Smooth muscle cell (in vitro differentiated cells): Measurements from ENCODE around the gene UFM1. TPM values are rescaled to one million over a fixed set of nuclear protein-coding genes. Genes with fewer than 3 reads are reported as not detected.
"Not testable (repeated sequence)": the region's sequence is repeated elsewhere in the genome, so short reads cannot be mapped to it uniquely, and the experiment has no call there.

Experiments
- DNase-seq: peaks from one replicate; lab custom pipeline; 2025; ENCODE audit not compliant: unreplicated experiment; lab: John Stamatoyannopoulos, UW
- H2AFZ ChIP-seq: fragments of 200-600 bp; sonication (generic); 2 replicates; pipeline ENCODE4 v1.6.0; 2016; ENCODE audit warnings: antibody characterized with exemption, low read depth, mild to moderate bottlenecking
- H3F3A ChIP-seq: fragments of 200-600 bp; sonication (generic); 2 replicates; pipeline ENCODE4 v1.6.0; 2017; ENCODE audit warnings: antibody characterized with exemption, low read depth
- H3K27ac ChIP-seq: fragments of 200-600 bp; sonication (generic); 2 replicates; pipeline ENCODE4 v1.5.1; 2016; ENCODE audit warnings: low read depth, mild to moderate bottlenecking
- H3K27me3 ChIP-seq: fragments of 200-600 bp; sonication (generic); 2 replicates; pipeline ENCODE4 v1.6.1; 2016; ENCODE audit warnings: low read depth, mild to moderate bottlenecking
- H3K36me3 ChIP-seq: fragments of 200-600 bp; sonication (generic); 2 replicates; pipeline ENCODE4 v1.5.1; 2016; ENCODE audit warnings: low read depth
- H3K4me1 ChIP-seq: fragments of 200-600 bp; sonication (generic); 2 replicates; pipeline ENCODE4 v1.5.1; 2016; ENCODE audit warnings: low read depth
- H3K4me2 ChIP-seq: fragments of 200-600 bp; sonication (generic); 2 replicates; pipeline ENCODE4 v1.6.0; 2016; ENCODE audit warnings: mild to moderate bottlenecking
- H3K4me3 ChIP-seq: fragments of 200-600 bp; sonication (generic); 2 replicates; pipeline ENCODE4 v1.5.1; 2016; ENCODE audit warnings: mild to moderate bottlenecking
- H3K79me2 ChIP-seq: fragments of 200-600 bp; sonication (generic); 2 replicates; pipeline ENCODE4 v1.6.0; 2016; ENCODE audit warnings: low read depth, mild to moderate bottlenecking
- H3K9ac ChIP-seq: fragments of 200-600 bp; sonication (generic); 2 replicates; pipeline ENCODE4 v1.6.0; 2016; ENCODE audit warnings: low read depth
- H3K9me3 ChIP-seq: fragments of 200-600 bp; sonication (generic); replicated peaks from 2 replicates; pipeline ENCODE4 v1.5.1; 2016; ENCODE audit warnings: low read depth
- H4K20me1 ChIP-seq: fragments of 200-600 bp; sonication (generic); 2 replicates; pipeline ENCODE4 v1.6.0; 2016; ENCODE audit warnings: low read depth
- WGBS: methylation state at CpG from one replicate; pipeline ENCODE4 v1.1.7; 2016; ENCODE audit warnings: low lambda C conversion rate; 5-methylcytosine and 5-hydroxymethylcytosine counted together
- polyA plus RNA-seq: library from polyadenylated mRNA; unstranded; fragments of >200 nt; fragmentation: Nextera tagmentation; extraction: Ambion mirVana; gene quantifications from 2 replicates; pipeline ENCODE4 v1.2.1, GENCODE V29; 2016
- total RNA-seq: library from RNA; depleted of rRNA; stranded (reverse); fragments of >200 nt; gene quantifications from 2 replicates; pipeline ENCODE4 v1.2.3, GENCODE V29; 2014
- TF ChIP-seq, protein P1 (sequence below): fragments of 200-600 bp; sonication (generic); IDR thresholded peaks from 2 replicates; pipeline ENCODE4 v1.5.1; 2017; ENCODE audit warnings: borderline replicate concordance, mild to moderate bottlenecking, antibody characterized with exemption; ENCODE audit not compliant: insufficient read depth, poor library complexity, severe bottlenecking

UFM1 gene
- total and polyA plus RNA-seq, 2 experiments from 2014 or later, result 93.6 to 135 TPM

GRCh38 chr13:38366954-38367645 is 17.4 kb downstream of the UFM1 start:
- DNase-seq, result no peak
- Histone ChIP-seq H3K79me2 (no peaks in the 10 kb centered on the region), H3K4me3 (no peak overlapping the region), H3K9ac (no peak overlapping the region), H3K9me3 (no peaks in the 10 kb centered on the region), H3K36me3 (no peaks in the 10 kb centered on the region), H2AFZ (no peak overlapping the region), H3K27me3 (no peaks in the 10 kb centered on the region), H3K4me1 (no peaks in the 10 kb centered on the region), H3K4me2 (no peak overlapping the region), H3F3A (no peaks in the 10 kb centered on the region), H3K27ac (no peak overlapping the region), H4K20me1 (no peaks in the 10 kb centered on the region)
- TF ChIP-seq, protein P1, sequence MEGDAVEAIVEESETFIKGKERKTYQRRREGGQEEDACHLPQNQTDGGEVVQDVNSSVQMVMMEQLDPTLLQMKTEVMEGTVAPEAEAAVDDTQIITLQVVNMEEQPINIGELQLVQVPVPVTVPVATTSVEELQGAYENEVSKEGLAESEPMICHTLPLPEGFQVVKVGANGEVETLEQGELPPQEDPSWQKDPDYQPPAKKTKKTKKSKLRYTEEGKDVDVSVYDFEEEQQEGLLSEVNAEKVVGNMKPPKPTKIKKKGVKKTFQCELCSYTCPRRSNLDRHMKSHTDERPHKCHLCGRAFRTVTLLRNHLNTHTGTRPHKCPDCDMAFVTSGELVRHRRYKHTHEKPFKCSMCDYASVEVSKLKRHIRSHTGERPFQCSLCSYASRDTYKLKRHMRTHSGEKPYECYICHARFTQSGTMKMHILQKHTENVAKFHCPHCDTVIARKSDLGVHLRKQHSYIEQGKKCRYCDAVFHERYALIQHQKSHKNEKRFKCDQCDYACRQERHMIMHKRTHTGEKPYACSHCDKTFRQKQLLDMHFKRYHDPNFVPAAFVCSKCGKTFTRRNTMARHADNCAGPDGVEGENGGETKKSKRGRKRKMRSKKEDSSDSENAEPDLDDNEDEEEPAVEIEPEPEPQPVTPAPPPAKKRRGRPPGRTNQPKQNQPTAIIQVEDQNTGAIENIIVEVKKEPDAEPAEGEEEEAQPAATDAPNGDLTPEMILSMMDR, result no peak
- WGBS, result 88% methylated on average over 3 of the region's 3 CpGs

DNA sequence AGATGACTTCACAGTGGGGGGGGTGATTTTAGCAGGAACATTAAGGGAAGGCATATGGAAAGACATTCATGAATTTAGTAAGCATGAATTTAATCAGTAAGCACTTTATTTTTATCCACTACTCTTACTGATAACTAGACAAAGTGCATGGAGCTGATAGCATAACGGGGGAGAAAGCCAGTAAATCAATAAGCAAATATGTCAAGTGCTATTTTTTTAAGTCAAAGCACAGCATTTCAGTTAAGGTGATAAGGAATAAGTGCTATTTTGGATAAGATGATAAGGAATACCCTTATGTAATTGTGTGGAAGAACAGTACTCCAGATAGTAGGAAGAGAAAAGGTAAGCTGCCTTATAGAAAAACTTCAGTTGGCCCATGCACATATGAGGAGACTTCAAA is 19.4 kb downstream of the UFM1 start:
- Histone ChIP-seq H3K36me3 (no peaks in the 10 kb centered on the region), H3K9me3 (no peaks in the 10 kb centered on the region), H3K4me1 (no peaks in the 10 kb centered on the region), H3F3A (no peaks in the 10 kb centered on the region), H2AFZ (no peak overlapping the region), H3K27ac (no peak overlapping the region), H3K9ac (no peak overlapping the region), H3K27me3 (no peaks in the 10 kb centered on the region), H4K20me1 (no peaks in the 10 kb centered on the region), H3K79me2 (no peaks in the 10 kb centered on the region), H3K4me3 (no peak overlapping the region), H3K4me2 (no peak overlapping the region)
- no peak for DNase-seq
- WGBS, result 46% methylated on average over 1 of the region's 1 CpG
- TF ChIP-seq, protein P1, result no peak

- not testable (repeated sequence) for H3K27me3 ChIP-seq, H3K79me2 ChIP-seq, H4K20me1 ChIP-seq, H3K36me3 ChIP-seq, H3K4me2 ChIP-seq, DNase-seq, H3K9me3 ChIP-seq, H2AFZ ChIP-seq, H3K9ac ChIP-seq, H3K4me3 ChIP-seq, H3K4me1 ChIP-seq, H3K27ac ChIP-seq, H3F3A ChIP-seq
- WGBS, result 97% methylated on average over 3 of the region's 3 CpGs
These were observed 20.4 kb downstream of the UFM1 start for GRCh38 chr13:38370096-38370495.

GRCh38 chr13:38372820-38373383 is 23.3 kb downstream of the UFM1 start:
- Histone ChIP-seq H3K79me2 (no peaks in the 10 kb centered on the region), H3K9me3 (no peaks in the 10 kb centered on the region), H4K20me1 (no peaks in the 10 kb centered on the region), H3F3A (no peaks in the 10 kb centered on the region), H3K4me1 (no peaks in the 10 kb centered on the region), H3K36me3 (no peaks in the 10 kb centered on the region), H3K27me3 (no peaks in the 10 kb centered on the region), H2AFZ (no peak overlapping the region), H3K27ac (no peak overlapping the region), H3K9ac (no peak overlapping the region), H3K4me2 (no peak overlapping the region), H3K4me3 (no peak overlapping the region)
- TF ChIP-seq, protein P1, result no peak
- WGBS, result 60% methylated on average over 6 of the region's 6 CpGs
- DNase-seq, result no peak
